GM21576 (cell line): ENCODE data around the gene EDN2.

ENCODE experiments used
- ATAC-seq: cut with Tn5 transposase; IDR thresholded peaks from one replicate; pipeline ENCODE4 v1.9.1; 2021; ENCODE audit warnings: mild to moderate bottlenecking, moderate library complexity; ENCODE audit not compliant: unreplicated experiment

EDN2 gene

GRCh38 chr1:41442697-41443251, 41.7 kb downstream of the EDN2 start:
- ATAC-seq, result no peak

GRCh38 chr1:41440321-41441085, 44.0 kb downstream of the EDN2 start:
- no peak for ATAC-seq

GRCh38 chr1:41439234-41439633, 45.2 kb downstream of the EDN2 start:
- no peak for ATAC-seq

- ATAC-seq, result no peak
These were observed 45.8 kb downstream of the EDN2 start for GRCh38 chr1:41438711-41439110.

GRCh38 chr1:41437011-41437355, 47.5 kb downstream of the EDN2 start:
- ATAC-seq, result no peak

GRCh38 chr1:41436281-41437010, 48.0 kb downstream of the EDN2 start:
- ATAC-seq, result no peak

GRCh38 chr1:41435570-41436178, 48.8 kb downstream of the EDN2 start:
- no peak for ATAC-seq

- no peak for ATAC-seq
These were observed 49.6 kb downstream of the EDN2 start for GRCh38 chr1:41434748-41435449.

GRCh38 chr1:41434306-41434705, 50.2 kb downstream of the EDN2 start:
- ATAC-seq, result no peak

DNA sequence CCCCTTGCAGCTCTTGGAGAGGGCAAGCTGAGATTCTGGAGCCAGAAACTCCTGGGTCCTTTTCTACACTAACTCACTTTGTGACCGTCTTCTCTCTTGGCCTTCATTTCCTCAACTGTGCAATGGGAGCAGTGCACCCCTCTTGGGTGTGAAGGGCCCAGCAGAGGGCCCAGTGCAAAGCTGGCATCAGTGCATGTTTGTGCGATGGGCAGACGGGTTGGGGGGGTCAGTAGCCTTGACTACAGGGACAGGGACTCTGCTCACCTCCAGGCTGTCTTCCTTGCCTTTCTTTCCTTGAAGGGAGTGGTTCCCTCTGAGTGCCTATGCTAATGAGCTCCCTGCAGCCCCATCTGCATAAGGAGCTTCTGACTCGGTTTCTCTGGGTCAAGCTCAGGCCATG, 51.0 kb downstream of the EDN2 start:
- no peak for ATAC-seq

- no peak for ATAC-seq
These were observed 51.8 kb downstream of the EDN2 start for GRCh38 chr1:41432481-41433280.

GRCh38 chr1:41431490-41432350, 52.8 kb downstream of the EDN2 start:
- ATAC-seq, result no peak

GRCh38 chr1:41430582-41430981, 53.9 kb downstream of the EDN2 start:
- ATAC-seq, result no peak

GRCh38 chr1:41430069-41430468, 54.4 kb downstream of the EDN2 start:
- ATAC-seq, result no peak

DNA sequence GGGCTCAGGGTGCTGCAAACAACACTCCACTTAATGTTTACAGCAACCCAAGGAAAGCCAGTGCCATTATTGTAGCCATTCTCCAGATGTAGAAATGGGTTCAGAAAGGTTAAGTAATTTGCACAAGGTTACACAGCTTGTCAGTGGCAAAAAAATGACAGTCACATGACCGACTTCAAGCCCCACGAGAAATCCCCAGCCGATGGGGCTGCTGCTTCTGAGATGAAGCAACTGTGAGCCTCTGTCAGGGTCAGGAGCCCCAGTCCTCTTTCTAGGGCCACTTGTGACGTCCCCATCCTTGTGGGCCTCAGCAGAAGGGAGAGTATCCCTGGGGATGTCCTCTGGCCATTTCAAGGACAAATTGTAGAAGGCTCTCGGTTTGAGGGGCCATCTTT, 54.8 kb downstream of the EDN2 start:
- ATAC-seq, result no peak
